ENCODE results near the gene SLC25A47.
"Not testable (repeated sequence)": the region's sequence is repeated elsewhere in the genome, so short reads cannot be mapped to it uniquely, and the experiment has no call there.

The SLC25A47 gene

GRCh38 chr14:100312110-100312876 lies 10.8 kb upstream of the SLC25A47 start:
- H3K9me3 ChIP-seq (ENCODE audit: control insufficient read depth, low read length); H3K36me3 ChIP-seq (ENCODE audit: control insufficient read depth, insufficient read depth, low read length); H3K9ac ChIP-seq (ENCODE audit: low read length); H3K4me3 ChIP-seq (ENCODE audit: low read length): not testable (repeated sequence)
- Histone ChIP-seq H3K4me1 (ENCODE audit: control insufficient read depth, insufficient read depth, low read length) (peaks cover 11% of the 10 kb centered on the region), H3K27me3 (ENCODE audit: control insufficient read depth, insufficient read depth, low read length) (peaks cover 14% of the 10 kb centered on the region)

- Histone ChIP-seq H3K9ac (ENCODE audit: low read length) (no peak overlapping the region), H3K36me3 (ENCODE audit: control insufficient read depth, insufficient read depth, low read length) (no peaks in the 10 kb centered on the region), H3K9me3 (ENCODE audit: control insufficient read depth, low read length) (no peaks in the 10 kb centered on the region), H3K4me1 (ENCODE audit: control insufficient read depth, insufficient read depth, low read length) (peaks cover 5% of the 10 kb centered on the region), H3K27me3 (ENCODE audit: control insufficient read depth, insufficient read depth, low read length) (peaks cover 14% of the 10 kb centered on the region), H3K4me3 (ENCODE audit: low read length) (no peak overlapping the region)
These were observed 10.2 kb upstream of the SLC25A47 start for GRCh38 chr14:100312877-100313400.

GRCh38 chr14:100313464-100314230 lies 9.5 kb upstream of the SLC25A47 start:
- peaks cover 14% of the 10 kb centered on the region for H3K27me3 ChIP-seq (ENCODE audit: control insufficient read depth, insufficient read depth, low read length)
- no peaks in the 10 kb centered on the region for H3K36me3 ChIP-seq (ENCODE audit: control insufficient read depth, insufficient read depth, low read length)
- H3K9ac ChIP-seq (ENCODE audit: low read length) = no peak overlapping the region
- no peak overlapping the region for H3K4me3 ChIP-seq (ENCODE audit: low read length)
- H3K9me3 ChIP-seq (ENCODE audit: control insufficient read depth, low read length) = no peaks in the 10 kb centered on the region
- H3K4me1 ChIP-seq (ENCODE audit: control insufficient read depth, insufficient read depth, low read length) = peaks cover 6% of the 10 kb centered on the region

- no peaks in the 10 kb centered on the region for H3K36me3 ChIP-seq (ENCODE audit: control insufficient read depth, insufficient read depth, low read length)
- no peaks in the 10 kb centered on the region for H3K9me3 ChIP-seq (ENCODE audit: control insufficient read depth, low read length)
- peaks cover 14% of the 10 kb centered on the region for H3K27me3 ChIP-seq (ENCODE audit: control insufficient read depth, insufficient read depth, low read length)
- peaks cover 6% of the 10 kb centered on the region for H3K4me1 ChIP-seq (ENCODE audit: control insufficient read depth, insufficient read depth, low read length)
- H3K9ac ChIP-seq (ENCODE audit: low read length) = no peak overlapping the region
- no peak overlapping the region for H3K4me3 ChIP-seq (ENCODE audit: low read length)
These were observed 8.4 kb upstream of the SLC25A47 start for GRCh38 chr14:100314724-100315123.

GRCh38 chr14:100317389-100317788 lies 5.8 kb upstream of the SLC25A47 start:
- no peak overlapping the region for H3K4me3 ChIP-seq (ENCODE audit: low read length)
- no peaks in the 10 kb centered on the region for H3K9me3 ChIP-seq (ENCODE audit: control insufficient read depth, low read length)
- peaks cover 6% of the 10 kb centered on the region for H3K4me1 ChIP-seq (ENCODE audit: control insufficient read depth, insufficient read depth, low read length)
- H3K27me3 ChIP-seq (ENCODE audit: control insufficient read depth, insufficient read depth, low read length) = peaks cover 6% of the 10 kb centered on the region
- no peak overlapping the region for H3K9ac ChIP-seq (ENCODE audit: low read length)
- H3K36me3 ChIP-seq (ENCODE audit: control insufficient read depth, insufficient read depth, low read length) = no peaks in the 10 kb centered on the region

GRCh38 chr14:100317912-100318808 lies 5.0 kb upstream of the SLC25A47 start:
- H3K4me1 ChIP-seq (ENCODE audit: control insufficient read depth, insufficient read depth, low read length) = peaks cover 6% of the 10 kb centered on the region
- no peaks in the 10 kb centered on the region for H3K9me3 ChIP-seq (ENCODE audit: control insufficient read depth, low read length)
- no peak overlapping the region for H3K4me3 ChIP-seq (ENCODE audit: low read length)
- H3K36me3 ChIP-seq (ENCODE audit: control insufficient read depth, insufficient read depth, low read length) = no peaks in the 10 kb centered on the region
- H3K27me3 ChIP-seq (ENCODE audit: control insufficient read depth, insufficient read depth, low read length) = no peaks in the 10 kb centered on the region
- peak overlapping the region; percentile 47 for H3K9ac ChIP-seq (ENCODE audit: low read length)

GRCh38 chr14:100320157-100320856 lies 2.8 kb upstream of the SLC25A47 start:
- Histone ChIP-seq H3K4me1 (ENCODE audit: control insufficient read depth, insufficient read depth, low read length) (peaks cover 6% of the 10 kb centered on the region), H3K9ac (ENCODE audit: low read length) (no peak overlapping the region), H3K9me3 (ENCODE audit: control insufficient read depth, low read length) (no peaks in the 10 kb centered on the region), H3K36me3 (ENCODE audit: control insufficient read depth, insufficient read depth, low read length) (no peaks in the 10 kb centered on the region), H3K4me3 (ENCODE audit: low read length) (no peak overlapping the region), H3K27me3 (ENCODE audit: control insufficient read depth, insufficient read depth, low read length) (no peaks in the 10 kb centered on the region)

GRCh38 chr14:100321473-100322137 lies 1.5 kb upstream of the SLC25A47 start:
- Histone ChIP-seq H3K9me3 (ENCODE audit: control insufficient read depth, low read length) (no peaks in the 10 kb centered on the region), H3K4me3 (ENCODE audit: low read length) (no peak overlapping the region), H3K27me3 (ENCODE audit: control insufficient read depth, insufficient read depth, low read length) (no peaks in the 10 kb centered on the region), H3K9ac (ENCODE audit: low read length) (no peak overlapping the region), H3K4me1 (ENCODE audit: control insufficient read depth, insufficient read depth, low read length) (peaks cover 6% of the 10 kb centered on the region), H3K36me3 (ENCODE audit: control insufficient read depth, insufficient read depth, low read length) (no peaks in the 10 kb centered on the region)

GRCh38 chr14:100322138-100322957 lies 791 bp upstream of the SLC25A47 start:
- no peaks in the 10 kb centered on the region for H3K27me3 ChIP-seq (ENCODE audit: control insufficient read depth, insufficient read depth, low read length)
- H3K4me1 ChIP-seq (ENCODE audit: control insufficient read depth, insufficient read depth, low read length) = peaks cover 6% of the 10 kb centered on the region
- H3K9ac ChIP-seq (ENCODE audit: low read length) = no peak overlapping the region
- no peaks in the 10 kb centered on the region for H3K9me3 ChIP-seq (ENCODE audit: control insufficient read depth, low read length)
- no peaks in the 10 kb centered on the region for H3K36me3 ChIP-seq (ENCODE audit: control insufficient read depth, insufficient read depth, low read length)
- no peak overlapping the region for H3K4me3 ChIP-seq (ENCODE audit: low read length)

- Histone ChIP-seq H3K4me1 (ENCODE audit: control insufficient read depth, insufficient read depth, low read length) (peaks cover 4% of the 10 kb centered on the region), H3K9ac (ENCODE audit: low read length) (no peak overlapping the region), H3K27me3 (ENCODE audit: control insufficient read depth, insufficient read depth, low read length) (no peaks in the 10 kb centered on the region), H3K9me3 (ENCODE audit: control insufficient read depth, low read length) (no peaks in the 10 kb centered on the region), H3K4me3 (ENCODE audit: low read length) (no peak overlapping the region), H3K36me3 (ENCODE audit: control insufficient read depth, insufficient read depth, low read length) (no peaks in the 10 kb centered on the region)
These were observed 786 bp downstream of the SLC25A47 start for GRCh38 chr14:100323942-100324307.

Measured in mucosa of stomach (tissue), 1 donor.